Fibroblast of villous mesenchyme (primary cell): ENCODE results near the gene CD22. TPM values are rescaled to one million over a fixed set of nuclear protein-coding genes. Genes with fewer than 3 reads are reported as not detected.

ENCODE experiments used
- DNase-seq: peaks from one replicate; pipeline ENCODE4 v3.0.0-alpha.2; 2010; ENCODE audit warnings: low read depth
- H3K4me3 ChIP-seq: 2 replicates; pipeline ENCODE4 v1.5.1; 2011; ENCODE audit warnings: low read depth, mild to moderate bottlenecking, low read length
- total RNA-seq: library from RNA; depleted of rRNA; stranded (reverse); fragments of >200 nt; gene quantifications from 2 replicates; pipeline ENCODE4 v1.2.3, GENCODE V29; 2012
- TF ChIP-seq, protein P1 (sequence below): IDR thresholded peaks from 2 replicates; pipeline ENCODE4 v1.5.1; 2012; ENCODE audit warnings: low read depth, mild to moderate bottlenecking, low read length; ENCODE audit not compliant: insufficient read depth

The CD22 gene
- total RNA-seq, 1 donor, result not detected

GRCh38 chr19:35346193-35347052 is 17.4 kb downstream of the CD22 start:
- no peak overlapping the region for H3K4me3 ChIP-seq
- TF ChIP-seq, protein P1, sequence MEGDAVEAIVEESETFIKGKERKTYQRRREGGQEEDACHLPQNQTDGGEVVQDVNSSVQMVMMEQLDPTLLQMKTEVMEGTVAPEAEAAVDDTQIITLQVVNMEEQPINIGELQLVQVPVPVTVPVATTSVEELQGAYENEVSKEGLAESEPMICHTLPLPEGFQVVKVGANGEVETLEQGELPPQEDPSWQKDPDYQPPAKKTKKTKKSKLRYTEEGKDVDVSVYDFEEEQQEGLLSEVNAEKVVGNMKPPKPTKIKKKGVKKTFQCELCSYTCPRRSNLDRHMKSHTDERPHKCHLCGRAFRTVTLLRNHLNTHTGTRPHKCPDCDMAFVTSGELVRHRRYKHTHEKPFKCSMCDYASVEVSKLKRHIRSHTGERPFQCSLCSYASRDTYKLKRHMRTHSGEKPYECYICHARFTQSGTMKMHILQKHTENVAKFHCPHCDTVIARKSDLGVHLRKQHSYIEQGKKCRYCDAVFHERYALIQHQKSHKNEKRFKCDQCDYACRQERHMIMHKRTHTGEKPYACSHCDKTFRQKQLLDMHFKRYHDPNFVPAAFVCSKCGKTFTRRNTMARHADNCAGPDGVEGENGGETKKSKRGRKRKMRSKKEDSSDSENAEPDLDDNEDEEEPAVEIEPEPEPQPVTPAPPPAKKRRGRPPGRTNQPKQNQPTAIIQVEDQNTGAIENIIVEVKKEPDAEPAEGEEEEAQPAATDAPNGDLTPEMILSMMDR, result no peak
- DNase-seq, result no peak

GRCh38 chr19:35347171-35347929 is 18.4 kb downstream of the CD22 start, which contains the start of gene FFAR1:
Gene FFAR1, plus strand, starts transcription at chr19:35347902. Its CDS starts 3,650 bp downstream, at chr19:35351552.
- H3K4me3 ChIP-seq, result no peak within 1 kb of the TSS
- TF ChIP-seq, protein P1, result no peak
- DNase-seq, result no peak

DNA sequence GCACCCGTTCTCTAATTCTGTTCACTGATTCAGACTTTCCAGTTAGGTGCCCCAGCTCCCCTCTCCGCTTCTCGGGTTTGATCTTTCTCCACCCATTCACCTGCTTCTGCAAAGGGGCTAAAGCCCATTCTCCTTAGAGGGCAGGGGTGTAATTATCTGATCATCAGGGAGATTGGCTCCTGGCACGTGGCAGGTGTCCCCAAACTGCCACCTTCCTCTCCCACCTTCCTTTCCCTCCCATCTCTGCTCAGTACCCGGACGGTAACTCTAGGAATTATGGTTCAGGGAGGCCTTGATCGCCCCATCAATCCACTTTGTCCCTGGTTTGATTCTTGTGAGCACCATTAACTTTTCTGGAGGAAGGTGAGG is 18.9 kb downstream of the CD22 start:
- H3K4me3 ChIP-seq, result no peak overlapping the region
- no peak for DNase-seq
- TF ChIP-seq, protein P1, result no peak

DNA sequence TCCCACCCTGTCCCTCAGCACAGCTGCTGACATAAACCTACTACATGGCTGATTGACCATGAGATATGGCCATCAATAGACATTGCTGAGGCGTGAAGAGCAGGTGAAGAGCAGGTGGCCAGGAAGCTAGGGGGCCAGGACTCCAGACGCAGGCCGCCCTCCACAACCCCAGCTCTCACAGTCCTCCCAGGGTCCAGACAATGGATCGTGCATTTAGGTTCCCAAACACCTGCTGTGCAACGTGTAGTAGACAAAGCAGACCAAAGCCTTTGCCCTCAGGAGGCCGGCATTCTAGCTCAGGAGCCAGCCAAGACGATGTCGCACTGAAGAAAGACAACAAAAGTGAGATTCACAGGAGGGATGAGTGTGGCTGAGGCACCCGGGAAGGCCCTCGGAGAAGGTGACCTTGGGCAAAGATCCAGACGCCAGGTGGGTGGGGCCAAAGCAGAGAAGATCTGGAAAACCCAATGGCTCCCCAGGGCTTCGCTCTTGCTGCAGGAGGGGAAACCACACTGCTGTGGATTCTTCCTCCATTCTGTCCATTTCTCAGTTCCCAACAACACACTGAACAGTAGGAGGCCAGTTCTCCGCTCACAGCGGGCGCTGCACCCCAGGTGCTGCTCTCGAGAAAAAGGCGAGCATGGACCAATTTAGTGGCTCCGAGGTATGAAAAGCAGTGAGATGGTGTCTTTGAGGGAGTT is 20.1 kb downstream of the CD22 start:
- DNase-seq, result no peak
- TF ChIP-seq, protein P1, result no peak
- H3K4me3 ChIP-seq, result no peak overlapping the region

- TF ChIP-seq, protein P1, result no peak
- no peak for DNase-seq
- H3K4me3 ChIP-seq, result no peak overlapping the region
Observed at GRCh38 chr19:35349614-35350521, 20.9 kb downstream of the CD22 start.

- DNase-seq, result no peak
- H3K4me3 ChIP-seq, result no peak overlapping the region
- TF ChIP-seq, protein P1, result no peak
Observed at GRCh38 chr19:35350591-35350990, 21.6 kb downstream of the CD22 start.
